Stomach (tissue), 4 donors: ENCODE data around the gene CLIP2.

Experiments used
- CTCF ChIP-seq, 7 experiments: fragments of 450-650 bp in 4 of 7; fragments of 200-600 bp in 3 of 7; sonication (generic) in 3 of 7; IDR thresholded peaks; one replicate each; pipeline ENCODE4 v1.5.1; 2016 to 2019; ENCODE audit warnings: antibody characterized with exemption in 7 of 7, control low read depth in 2 of 7, mild to moderate bottlenecking in 1 of 7
- EP300 ChIP-seq: sonication (generic); formaldehyde crosslinking; IDR thresholded peaks from one replicate; pipeline ENCODE4 v1.6.1; 2017; ENCODE audit warnings: antibody characterized with exemption
- POLR2A ChIP-seq, 4 donors: fragments of 450-650 bp; IDR thresholded peaks; one replicate each; pipeline ENCODE4 v1.6.1; 2016; ENCODE audit warnings: antibody characterized with exemption in 4 of 4, control low read depth in 2 of 4, mild to moderate bottlenecking in 1 of 4, moderate library complexity in 1 of 4
- POLR2AphosphoS5 ChIP-seq, 3 donors: sonication (generic); formaldehyde crosslinking; IDR thresholded peaks; one replicate each; pipeline ENCODE4 v1.6.1; 2016; ENCODE audit warnings: antibody characterized with exemption in 3 of 3

- no peak for TF ChIP-seq CTCF (IDR thresholded peaks at IDR 0.05)
- no peak for TF ChIP-seq POLR2AphosphoS5 (IDR thresholded peaks at IDR 0.05)
- TF ChIP-seq POLR2A (IDR thresholded peaks at IDR 0.05): no peak
- TF ChIP-seq EP300: no peak
Measured at GRCh38 chr7:74373536-74373935, 84.3 kb downstream of the CLIP2 start.
